ENCODE measurements around the gene ZNF516.

The ZNF516 gene

DNA sequence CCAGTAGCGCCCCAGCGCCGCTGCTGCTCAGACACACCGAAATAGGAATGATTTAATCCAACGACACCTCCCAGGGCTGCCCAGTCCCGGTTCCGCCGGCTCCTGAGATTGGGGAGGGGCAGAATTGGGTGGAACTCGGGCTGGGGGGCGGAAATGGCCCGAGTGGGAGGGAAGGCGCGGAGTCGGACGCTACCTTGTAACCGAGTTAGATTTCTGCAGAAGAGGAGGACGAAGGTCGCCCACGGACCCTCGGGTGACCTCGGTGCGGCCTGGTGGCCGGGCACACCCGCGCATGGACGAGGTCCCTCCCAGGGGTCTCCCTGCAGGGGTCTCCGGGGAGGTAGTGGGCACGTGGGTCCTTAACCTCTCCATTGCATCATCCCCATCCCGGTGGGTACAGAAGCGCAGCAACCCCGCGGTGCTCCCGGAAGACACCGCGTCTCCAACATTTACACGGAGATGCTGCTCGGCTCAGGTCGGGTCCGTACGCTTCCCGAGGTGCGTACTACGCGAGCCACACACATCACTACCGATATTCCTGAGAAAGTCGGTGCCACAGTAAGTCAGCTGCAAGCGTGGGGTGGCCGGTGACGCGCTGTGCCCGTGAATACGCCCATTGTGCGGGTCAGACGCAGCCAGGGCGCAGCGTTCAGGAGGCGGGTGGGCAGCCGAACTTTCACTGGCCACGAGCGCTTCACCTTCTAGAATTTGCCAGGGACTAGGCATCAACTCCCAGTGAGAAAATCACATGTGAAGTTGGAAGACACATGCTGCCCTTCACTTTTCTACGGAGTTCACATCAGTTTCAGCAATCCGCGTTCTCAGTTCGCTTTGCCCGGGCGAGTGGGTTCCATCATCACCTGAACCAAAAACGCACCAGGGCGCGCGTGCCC lies 3.0 kb downstream of the ZNF516 start:
- peak; percentile 11 for DNase-seq
- in situ Hi-C loops (cut with HindIII; ENCODE audit: low pct_ligation_motif_present, low sequenced_read_pairs) = no loop called here
- peak overlapping the region; percentile 39 for H3K27ac ChIP-seq

GRCh38 chr18:76491473-76491775 lies 3.6 kb downstream of the ZNF516 start:
- peak; percentile 55 for DNase-seq
- Histone ChIP-seq H3K27me3 (replicated peaks) (no peaks in the 10 kb centered on the region), H3K27ac (no peak overlapping the region), H3K4me3 (ENCODE audit: low read depth, low read length) (peak overlapping the region; percentile 79), H3K36me3 (replicated peaks) (no peaks in the 10 kb centered on the region)
- in situ Hi-C loops (cut with HindIII; ENCODE audit: low pct_ligation_motif_present, low sequenced_read_pairs) = no loop called here
- no peak for TF ChIP-seq CTCF (IDR thresholded peaks at IDR 0.05; ENCODE audit: low read depth, low read length, missing control alignments)

More for the DNA sequence above, 3.0 kb downstream of the ZNF516 start:
- H3K36me3 ChIP-seq (replicated peaks) = no peaks in the 10 kb centered on the region
- TF ChIP-seq CTCF (IDR thresholded peaks at IDR 0.05; ENCODE audit: low read depth, low read length, missing control alignments) = no peak
- no peaks in the 10 kb centered on the region for H3K27me3 ChIP-seq (replicated peaks)
- peak overlapping the region; percentile 79 for H3K4me3 ChIP-seq (ENCODE audit: low read depth, low read length)

GRCh38 chr18:76490670-76491472 lies 4.2 kb downstream of the ZNF516 start:
- Histone ChIP-seq H3K27ac (peak overlapping the region; percentile 38), H3K27me3 (replicated peaks) (no peaks in the 10 kb centered on the region), H3K36me3 (replicated peaks) (no peaks in the 10 kb centered on the region), H3K4me3 (ENCODE audit: low read depth, low read length) (peak overlapping the region; percentile 79)
- no peak for TF ChIP-seq CTCF (IDR thresholded peaks at IDR 0.05; ENCODE audit: low read depth, low read length, missing control alignments)
- DNase-seq = peak; percentile 26
- in situ Hi-C loops (cut with HindIII; ENCODE audit: low pct_ligation_motif_present, low sequenced_read_pairs) = no loop called here

- in situ Hi-C loops (cut with HindIII; ENCODE audit: low pct_ligation_motif_present, low sequenced_read_pairs) = no loop called here
- H3K4me3 ChIP-seq (ENCODE audit: low read depth, low read length) = peak overlapping the region; percentile 79
- no peak for DNase-seq
- H3K27ac ChIP-seq = no peak overlapping the region
- no peaks in the 10 kb centered on the region for H3K27me3 ChIP-seq (replicated peaks)
- no peaks in the 10 kb centered on the region for H3K36me3 ChIP-seq (replicated peaks)
- TF ChIP-seq CTCF (IDR thresholded peaks at IDR 0.05; ENCODE audit: low read depth, low read length, missing control alignments) = no peak
Observed at GRCh38 chr18:76490033-76490432, 5.0 kb downstream of the ZNF516 start.

GRCh38 chr18:76489081-76489480 lies 6.0 kb downstream of the ZNF516 start:
- Histone ChIP-seq H3K27me3 (replicated peaks) (no peaks in the 10 kb centered on the region), H3K4me3 (ENCODE audit: low read depth, low read length) (no peak overlapping the region), H3K36me3 (replicated peaks) (no peaks in the 10 kb centered on the region), H3K27ac (no peak overlapping the region)
- no peak for DNase-seq
- in situ Hi-C loops (cut with HindIII; ENCODE audit: low pct_ligation_motif_present, low sequenced_read_pairs) = no loop called here
- no peak for TF ChIP-seq CTCF (IDR thresholded peaks at IDR 0.05; ENCODE audit: low read depth, low read length, missing control alignments)
